IPS DF 4.7 (cell line): Measurements from ENCODE around the gene ZNF578.
A peak's percentile ranks its signal among the peaks of the same experiment; 100 is the strongest.
"Not testable (repeated sequence)": the region's sequence is repeated elsewhere in the genome, so short reads cannot be mapped to it uniquely, and the experiment has no call there.

ENCODE experiments used
- DNase-seq: peaks from one replicate; pipeline ENCODE4 v3.0.0-alpha.2; 2013; ENCODE audit warnings: low spot score; ENCODE audit errors: extremely low read depth

ZNF578 gene

GRCh38 chr19:52453324-52454094, at the start of gene ZNF578:
TSS of gene ZNF578 (plus strand) at chr19:52453553. CDS start at chr19:52501846, 48,293 bp downstream.
- no peak for DNase-seq

- no peak for DNase-seq
These were observed 43.1 kb upstream of the ZNF578 start for GRCh38 chr19:52410276-52410675.

- DNase-seq = no peak
These were observed 37.6 kb upstream of the ZNF578 start for GRCh38 chr19:52415711-52416110.

GRCh38 chr19:52428937-52429336, 24.4 kb upstream of the ZNF578 start, which contains the start of gene ZNF534:
TSS of gene ZNF534 (plus strand) at chr19:52429148. CDS start at chr19:52431475, 2,327 bp downstream.
- DNase-seq = no peak

GRCh38 chr19:52442179-52442578, 11.2 kb upstream of the ZNF578 start:
- no peak for DNase-seq

- no peak for DNase-seq
These were observed 8.8 kb upstream of the ZNF578 start for GRCh38 chr19:52444506-52444905.

GRCh38 chr19:52451241-52451640, 2.1 kb upstream of the ZNF578 start:
- no peak for DNase-seq

GRCh38 chr19:52464798-52465470, 11.6 kb downstream of the ZNF578 start:
- peak; percentile 58 for DNase-seq

GRCh38 chr19:52473655-52474350, 20.4 kb downstream of the ZNF578 start:
- no peak for DNase-seq

GRCh38 chr19:52474351-52475127, 21.2 kb downstream of the ZNF578 start:
- DNase-seq = no peak

GRCh38 chr19:52484111-52484743, 30.9 kb downstream of the ZNF578 start:
- DNase-seq = not testable (repeated sequence)

GRCh38 chr19:52485064-52485463, 31.7 kb downstream of the ZNF578 start:
- DNase-seq = not testable (repeated sequence)

GRCh38 chr19:52485561-52486240, 32.3 kb downstream of the ZNF578 start:
- not testable (repeated sequence) for DNase-seq

GRCh38 chr19:52492201-52492993, 39.0 kb downstream of the ZNF578 start:
- DNase-seq = no peak

- DNase-seq = no peak
These were observed 39.7 kb downstream of the ZNF578 start for GRCh38 chr19:52492994-52493470.

- DNase-seq = no peak
These were observed 41.2 kb downstream of the ZNF578 start for GRCh38 chr19:52494518-52494917.

- no peak for DNase-seq
These were observed 45.2 kb downstream of the ZNF578 start for GRCh38 chr19:52498571-52498970.

GRCh38 chr19:52500474-52500873, 47.1 kb downstream of the ZNF578 start:
- not testable (repeated sequence) for DNase-seq

GRCh38 chr19:52500991-52501390, 47.6 kb downstream of the ZNF578 start:
- not testable (repeated sequence) for DNase-seq
